ENCODE data around the gene KRTAP22-2.

The KRTAP22-2 gene

GRCh38 chr21:30561957-30562356 is 28.2 kb downstream of the KRTAP22-2 start:
- DNase-seq: no peak

GRCh38 chr21:30561264-30561895 is 28.8 kb downstream of the KRTAP22-2 start, which contains the start of gene KRTAP19-7:
Gene KRTAP19-7, minus strand, starts transcription at chr21:30561314. Its CDS starts 25 bp downstream, at chr21:30561289.
- no peak for DNase-seq

- no peak for DNase-seq
Observed at GRCh38 chr21:30555095-30555494, 35.1 kb downstream of the KRTAP22-2 start.

- no peak for DNase-seq
Observed at GRCh38 chr21:30552782-30553181, 37.4 kb downstream of the KRTAP22-2 start.

- no peak for DNase-seq
Observed at GRCh38 chr21:30541764-30542163, 48.4 kb downstream of the KRTAP22-2 start, which contains the start of gene KRTAP19-6. Gene KRTAP19-6, minus strand, starts transcription at chr21:30541864. Its CDS starts 31 bp downstream, at chr21:30541833.
